Esophagus squamous epithelium (tissue), 4 donors: Measurements from ENCODE around the gene KCNQ4.

Experiments used
- CTCF ChIP-seq, 6 experiments: fragments of 450-650 bp in 4 of 6; fragments of 200-600 bp in 2 of 6; sonication (generic) in 2 of 6; IDR thresholded peaks; one replicate each; pipeline ENCODE4 v1.5.1; 2016 to 2019; ENCODE audit warnings: antibody characterized with exemption in 6 of 6, mild to moderate bottlenecking in 4 of 6, moderate library complexity in 4 of 6
- POLR2A ChIP-seq, 4 donors: fragments of 450-650 bp; IDR thresholded peaks; one replicate each; pipeline ENCODE4 v1.6.1; 2017; ENCODE audit warnings: antibody characterized with exemption in 4 of 4, mild to moderate bottlenecking in 4 of 4, moderate library complexity in 3 of 4

DNA sequence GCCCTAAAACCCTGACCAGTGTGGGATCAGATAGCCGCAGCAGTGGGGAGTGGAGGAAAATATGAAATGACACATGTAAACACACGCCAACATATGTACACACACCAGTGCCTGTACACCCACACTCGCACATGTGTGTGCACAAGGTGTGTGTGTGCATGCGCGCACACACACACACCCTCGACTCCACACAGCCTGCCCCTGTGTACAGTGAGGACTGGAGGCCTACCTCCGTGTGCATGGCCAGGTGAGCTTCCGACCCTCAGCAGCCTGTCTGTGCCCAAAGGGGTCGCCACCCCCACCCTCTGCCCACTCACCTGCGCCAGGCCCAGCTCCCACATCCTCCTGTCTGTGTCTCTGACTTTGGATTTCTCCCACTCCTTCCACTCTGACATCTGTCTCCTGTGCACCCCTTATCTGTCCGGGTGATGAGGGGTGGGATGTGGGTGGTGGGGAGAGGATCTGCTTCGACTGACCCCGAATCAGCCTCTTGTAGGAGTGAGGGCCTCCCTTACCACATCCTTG lies 46.9 kb downstream of the KCNQ4 start:
- TF ChIP-seq CTCF (IDR thresholded peaks at IDR 0.05), result no peak
- no peak for TF ChIP-seq POLR2A (IDR thresholded peaks at IDR 0.05)
